ENCODE results near the gene SEMA3A. TPM values are rescaled to one million over a fixed set of nuclear protein-coding genes. Genes with fewer than 3 reads are reported as not detected.
A peak's percentile ranks its signal among the peaks of the same experiment; 100 is the strongest.

Gene SEMA3A
- total RNA-seq, 1 donor: 47.1 TPM

- no peak overlapping the region for H3K4me3 ChIP-seq (ENCODE audit: low read depth, low read length)
- TF ChIP-seq CTCF (IDR thresholded peaks at IDR 0.05; ENCODE audit: insufficient read depth, low read depth, low read length): no peak
- DNase-seq (ENCODE audit: low read depth): peak; percentile 22
These were observed 173.2 kb downstream of the SEMA3A start for GRCh38 chr7:84021292-84021908.

GRCh38 chr7:84017651-84018050, 176.9 kb downstream of the SEMA3A start:
- no peak for DNase-seq (ENCODE audit: low read depth)
- H3K4me3 ChIP-seq (ENCODE audit: low read depth, low read length): no peak overlapping the region
- TF ChIP-seq CTCF (IDR thresholded peaks at IDR 0.05; ENCODE audit: insufficient read depth, low read depth, low read length): no peak

GRCh38 chr7:84013616-84014240, 180.9 kb downstream of the SEMA3A start:
- H3K4me3 ChIP-seq (ENCODE audit: low read depth, low read length): no peak overlapping the region
- no peak for TF ChIP-seq CTCF (IDR thresholded peaks at IDR 0.05; ENCODE audit: insufficient read depth, low read depth, low read length)
- no peak for DNase-seq (ENCODE audit: low read depth)

GRCh38 chr7:84009782-84010181, 184.8 kb downstream of the SEMA3A start:
- H3K4me3 ChIP-seq (ENCODE audit: low read depth, low read length): no peak overlapping the region
- peak; percentile 39 for DNase-seq (ENCODE audit: low read depth)
- no peak for TF ChIP-seq CTCF (IDR thresholded peaks at IDR 0.05; ENCODE audit: insufficient read depth, low read depth, low read length)

- no peak overlapping the region for H3K4me3 ChIP-seq (ENCODE audit: low read depth, low read length)
- TF ChIP-seq CTCF (IDR thresholded peaks at IDR 0.05; ENCODE audit: insufficient read depth, low read depth, low read length): no peak
- DNase-seq (ENCODE audit: low read depth): no peak
These were observed 185.5 kb downstream of the SEMA3A start for GRCh38 chr7:84009051-84009450.

- no peak for DNase-seq (ENCODE audit: low read depth)
- no peak for TF ChIP-seq CTCF (IDR thresholded peaks at IDR 0.05; ENCODE audit: insufficient read depth, low read depth, low read length)
- H3K4me3 ChIP-seq (ENCODE audit: low read depth, low read length): no peak overlapping the region
These were observed 191.4 kb downstream of the SEMA3A start for GRCh38 chr7:84003191-84003590.

- no peak for DNase-seq (ENCODE audit: low read depth)
- no peak for TF ChIP-seq CTCF (IDR thresholded peaks at IDR 0.05; ENCODE audit: insufficient read depth, low read depth, low read length)
- H3K4me3 ChIP-seq (ENCODE audit: low read depth, low read length): no peak overlapping the region
These were observed 192.2 kb downstream of the SEMA3A start for GRCh38 chr7:84002348-84002747.

Measured in fibroblast of villous mesenchyme (primary cell).